Measurements from ENCODE around the gene PFKFB4.

PFKFB4 gene

DNA sequence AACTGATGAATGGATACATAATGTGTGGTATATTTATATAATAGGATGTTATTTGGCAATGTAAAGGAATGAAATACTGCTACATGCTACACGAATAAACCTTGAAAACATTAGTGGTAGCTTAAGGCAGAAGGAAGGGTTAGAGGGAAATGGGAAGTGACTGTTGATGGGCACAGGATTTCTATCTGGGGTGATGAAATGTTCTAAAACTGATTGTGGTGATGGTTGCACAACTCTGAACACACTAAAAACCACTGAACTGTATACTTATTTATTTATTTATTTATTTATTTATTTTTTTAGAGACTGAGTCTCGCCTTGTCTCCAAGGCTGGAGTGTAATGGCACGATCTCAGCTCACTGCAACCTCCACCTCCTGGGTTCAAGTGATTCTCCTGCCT is 27.8 kb downstream of the PFKFB4 start:
- DNase-seq = no peak

DNA sequence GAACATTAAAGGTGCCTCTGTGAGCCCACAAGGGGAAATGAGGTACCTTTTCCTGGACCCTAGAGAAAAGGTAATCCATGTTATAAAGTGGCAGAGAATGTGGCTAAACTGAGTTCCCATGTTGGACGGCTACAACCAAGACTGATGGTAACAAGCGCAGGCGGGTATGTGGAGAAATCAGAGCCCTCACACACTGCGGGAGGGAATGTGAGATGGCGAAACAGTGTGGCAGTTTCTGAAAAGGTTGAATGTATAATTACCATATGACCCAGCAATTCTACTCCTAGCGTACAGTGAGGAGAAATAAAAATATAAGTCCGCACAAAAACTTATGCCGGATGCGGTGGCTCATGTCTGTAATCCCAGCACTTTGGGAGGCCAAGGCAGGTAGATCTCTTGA is 28.6 kb downstream of the PFKFB4 start:
- no peak for DNase-seq

GRCh38 chr3:48524970-48525369 is 31.6 kb downstream of the PFKFB4 start:
- no peak for DNase-seq

DNA sequence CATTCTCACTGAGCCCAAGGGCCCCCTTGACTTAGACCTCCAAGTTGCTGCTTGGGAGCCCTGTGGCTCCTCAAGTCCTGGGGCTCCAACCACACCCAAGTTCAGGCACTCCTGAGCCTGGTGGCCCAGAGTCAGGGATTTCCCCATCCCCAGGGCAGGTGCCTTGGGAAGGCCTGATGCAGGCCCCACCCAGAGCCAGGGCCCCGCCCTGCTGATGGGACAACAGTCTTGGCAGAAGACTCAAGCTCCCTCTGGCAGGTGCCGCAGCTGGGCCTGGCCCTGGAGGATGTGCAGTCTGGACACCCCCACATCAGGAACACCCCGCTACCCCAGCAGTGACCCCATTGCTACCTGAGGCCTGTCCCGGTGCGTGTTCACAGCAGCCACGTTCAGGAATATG is 35.0 kb downstream of the PFKFB4 start:
- DNase-seq = no peak

DNA sequence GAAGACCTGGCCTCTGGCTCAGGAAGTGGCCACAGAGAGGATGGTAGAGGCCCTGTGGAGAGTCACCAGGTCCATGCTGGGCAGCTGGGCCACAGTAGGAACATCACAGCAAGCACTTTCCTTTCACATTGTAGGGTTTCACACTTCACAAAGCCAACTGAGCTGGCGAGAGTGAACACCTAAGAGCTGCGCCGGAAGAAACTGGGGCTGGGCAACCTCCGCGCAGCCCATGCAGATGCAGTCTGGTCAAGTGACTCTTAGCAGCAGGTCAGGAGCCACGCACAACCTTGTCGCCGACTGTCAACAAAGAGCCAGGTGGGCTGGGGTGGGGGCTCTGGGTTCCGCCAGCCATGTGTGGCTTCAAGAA is 37.3 kb downstream of the PFKFB4 start:
- no peak for DNase-seq

DNA sequence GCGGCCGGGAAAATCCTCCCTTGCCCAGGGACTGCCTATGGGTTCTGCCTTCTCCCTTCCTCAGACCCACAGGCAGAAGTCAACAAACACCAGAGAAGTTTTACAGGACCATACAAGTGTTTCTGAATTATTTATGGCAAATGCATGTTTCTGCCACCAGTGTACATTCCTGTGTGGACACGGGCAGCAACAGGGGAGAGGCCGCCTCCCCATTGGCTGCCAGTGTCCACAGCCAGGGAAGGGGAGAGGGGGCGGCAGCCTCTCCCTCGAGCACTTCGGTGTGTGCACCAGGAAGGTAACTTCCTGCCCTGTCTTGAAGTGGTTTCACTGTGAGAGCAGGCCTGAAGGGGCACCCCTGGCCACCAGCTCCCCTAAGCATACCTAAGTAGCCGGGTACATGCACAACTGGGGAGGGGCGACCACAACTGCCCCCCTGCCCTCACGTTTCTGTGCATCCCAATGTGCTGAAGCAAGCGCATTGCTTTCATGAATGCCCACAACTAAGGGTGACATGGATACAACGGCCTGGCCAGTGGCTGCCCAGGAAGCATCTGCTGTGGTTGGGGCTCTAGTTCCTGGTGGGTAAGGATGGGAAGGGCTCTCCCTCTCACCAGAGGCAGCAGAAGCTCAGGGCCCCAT is 37.8 kb downstream of the PFKFB4 start:
- no peak for DNase-seq

DNA sequence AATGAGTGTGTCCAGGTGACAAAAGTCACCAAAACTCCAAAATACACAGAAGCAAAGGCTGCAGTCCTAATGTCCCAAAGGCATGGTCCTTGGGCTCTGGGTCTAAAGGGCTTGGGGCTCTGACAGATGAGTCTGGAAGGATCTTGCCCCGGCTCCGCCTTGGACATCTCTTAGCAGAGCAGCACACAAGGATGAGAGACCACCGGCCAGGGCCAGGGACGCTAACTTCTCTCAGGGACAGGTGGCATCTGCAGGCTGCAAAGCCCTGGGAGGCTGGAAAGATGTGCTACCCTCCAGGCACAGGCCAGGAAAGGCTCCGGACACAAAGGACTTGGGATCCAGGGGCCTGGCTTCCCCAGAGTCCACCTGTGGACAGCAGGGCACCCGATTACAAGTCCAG is 38.5 kb downstream of the PFKFB4 start:
- no peak for DNase-seq

DNA sequence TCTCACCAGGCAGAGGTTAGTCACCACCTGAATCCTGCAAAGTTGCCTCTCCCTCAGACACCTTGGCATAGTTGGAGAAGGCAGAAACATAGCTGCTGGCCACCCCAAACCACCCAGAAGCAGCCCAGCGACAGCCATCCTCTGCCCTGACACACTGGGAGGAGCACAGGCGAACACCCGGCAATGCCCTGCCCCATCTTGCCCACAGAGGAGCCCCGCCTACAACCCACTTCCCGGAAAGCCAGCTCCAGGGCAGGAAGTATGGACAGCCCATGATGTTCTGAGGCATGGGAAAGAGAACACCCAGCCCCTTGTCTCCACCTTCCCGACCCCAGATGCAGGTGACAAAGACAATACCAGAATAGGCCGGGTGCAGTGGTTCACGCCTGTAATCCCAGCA is 40.0 kb downstream of the PFKFB4 start:
- no peak for DNase-seq

GRCh38 chr3:48514431-48515227 is 42.0 kb downstream of the PFKFB4 start:
- peak; percentile 52 for DNase-seq

DNA sequence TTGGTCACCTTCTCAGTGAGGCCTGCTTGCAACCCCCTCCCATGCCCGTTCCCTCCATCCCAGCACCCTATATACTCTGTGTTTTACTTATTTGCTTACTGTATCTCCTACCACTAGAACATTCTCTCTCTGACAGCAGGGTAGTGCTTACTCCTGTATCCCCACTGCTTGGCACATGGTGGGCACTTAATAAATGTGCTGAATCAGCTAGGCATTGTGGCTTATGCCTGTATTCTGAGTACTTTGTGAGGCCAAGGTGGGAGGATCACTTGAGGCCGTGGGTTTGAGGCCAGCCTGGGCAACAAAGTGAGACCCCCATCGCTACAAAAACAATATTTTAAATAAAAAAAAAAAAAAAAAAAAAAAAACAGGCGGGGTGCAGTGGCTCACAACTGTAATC is 45.1 kb downstream of the PFKFB4 start:
- no peak for DNase-seq

- peak; percentile 70 for DNase-seq
These were observed 49.1 kb downstream of the PFKFB4 start for GRCh38 chr3:48507256-48508061.

DNA sequence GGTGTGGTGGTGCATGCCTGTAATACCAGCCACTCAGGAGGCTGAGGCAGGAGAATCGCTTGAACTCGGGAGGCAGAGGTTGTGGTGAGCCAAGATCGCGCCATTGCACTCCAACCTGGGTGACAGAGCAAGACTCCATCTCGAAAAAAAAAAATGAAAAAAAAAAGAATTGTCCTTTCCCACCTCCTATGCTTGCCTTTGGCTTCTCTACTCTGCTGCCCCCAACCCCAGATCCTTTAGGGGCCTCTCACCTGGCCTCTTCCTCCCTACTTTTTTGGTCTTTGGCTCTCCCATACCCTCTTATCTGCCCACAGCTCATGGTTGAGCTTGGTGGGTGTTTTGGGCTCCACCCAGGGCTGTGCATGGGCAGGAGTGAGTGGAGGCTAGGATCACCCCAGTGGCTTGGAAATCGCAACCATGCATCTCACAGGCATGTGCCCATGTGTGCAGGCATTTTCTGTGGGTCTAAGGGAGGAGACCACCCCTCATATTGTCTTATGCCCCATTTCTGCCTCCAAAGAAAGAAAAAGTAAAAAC is 50.6 kb downstream of the PFKFB4 start:
- no peak for DNase-seq

DNA sequence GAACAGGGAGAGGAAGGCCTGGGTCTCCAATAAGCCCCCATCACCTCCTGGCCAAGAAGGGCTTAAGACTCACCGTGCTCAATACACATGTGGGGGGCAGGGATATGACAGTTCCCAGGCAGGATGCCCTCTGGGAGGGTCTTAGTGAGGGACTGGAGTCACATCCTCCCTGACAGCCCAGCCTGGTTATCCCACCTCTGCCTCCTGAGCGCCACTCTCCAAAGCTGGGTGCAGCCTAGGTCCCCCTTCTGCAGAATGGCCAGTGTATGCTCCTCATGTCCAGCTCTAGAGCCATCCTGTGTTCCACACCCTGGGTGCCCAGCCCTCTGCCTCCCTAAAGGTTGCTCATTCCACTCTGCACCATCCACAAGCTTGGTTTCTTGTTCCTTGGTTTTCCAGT is 51.5 kb downstream of the PFKFB4 start:
- DNase-seq = no peak

GRCh38 chr3:48504051-48504946 is 52.3 kb downstream of the PFKFB4 start, which contains the start of gene SHISA5:
Gene SHISA5, minus strand, starts transcription at chr3:48504174. Its CDS starts 80 bp downstream, at chr3:48504094.
- DNase-seq = peak; percentile 44

GRCh38 chr3:48503401-48504050 is 53.1 kb downstream of the PFKFB4 start:
- no peak for DNase-seq

DNA sequence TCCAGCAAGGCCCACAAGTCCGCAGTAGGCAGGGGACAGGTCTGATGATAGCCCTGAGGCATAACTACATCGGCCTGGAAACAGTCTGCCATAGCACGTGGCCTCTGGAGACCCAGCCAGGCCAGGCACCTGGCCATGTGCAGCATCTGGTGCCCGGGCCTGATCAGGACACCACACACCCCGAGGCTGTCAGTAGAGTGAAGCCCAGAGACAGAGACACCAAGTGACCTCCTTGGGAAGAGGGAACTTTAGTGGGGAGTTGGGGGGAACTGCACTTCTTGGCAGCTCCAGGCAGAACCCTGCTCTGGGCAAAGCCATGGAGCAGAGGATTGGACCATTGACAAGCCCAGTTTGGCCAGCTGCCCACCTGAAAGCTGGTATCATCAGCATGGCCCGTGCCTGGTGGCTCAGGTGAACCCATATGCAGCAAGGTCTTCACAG is 53.9 kb downstream of the PFKFB4 start:
- no peak for DNase-seq

DNA sequence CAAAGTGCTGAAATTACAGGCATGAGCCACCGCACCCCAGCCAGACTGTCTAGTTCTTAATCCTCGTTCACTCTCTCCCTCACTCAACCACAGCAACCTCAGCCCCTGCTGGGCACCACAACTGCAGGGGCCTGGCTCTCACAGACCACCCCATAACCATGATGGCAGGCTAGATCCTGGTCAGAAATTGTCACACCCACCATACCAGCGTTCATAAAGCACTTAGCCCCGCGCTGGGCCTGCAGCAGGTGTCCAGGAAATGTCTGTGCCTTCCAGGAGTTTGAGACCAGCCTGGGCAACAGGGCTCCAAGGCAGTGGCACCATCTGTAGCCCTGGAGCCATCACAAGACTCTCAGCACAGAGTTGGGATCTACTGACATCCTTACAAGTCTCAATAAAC is 54.5 kb downstream of the PFKFB4 start:
- DNase-seq = no peak

- DNase-seq = no peak
These were observed 55.4 kb downstream of the PFKFB4 start for GRCh38 chr3:48501196-48501595.

DNA sequence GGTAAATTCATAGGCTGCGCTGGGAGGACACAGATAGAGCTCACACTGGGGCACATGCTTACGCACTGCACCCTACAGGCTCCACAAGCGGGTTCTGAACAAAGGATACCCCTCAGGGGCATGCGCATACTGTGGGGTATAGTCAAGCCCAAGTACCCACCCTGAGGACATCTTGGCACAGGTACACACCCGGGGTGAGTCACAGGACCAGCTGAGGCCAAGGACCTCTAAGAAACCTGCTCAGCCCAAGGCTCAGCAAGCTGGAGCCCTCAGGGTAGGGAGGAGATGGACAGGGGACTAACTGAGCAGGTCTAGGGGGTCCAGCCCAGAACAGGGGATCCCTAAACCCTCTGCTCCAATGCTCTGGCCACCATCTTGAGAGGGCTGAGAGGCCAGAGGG is 55.9 kb downstream of the PFKFB4 start:
- DNase-seq = no peak

DNA sequence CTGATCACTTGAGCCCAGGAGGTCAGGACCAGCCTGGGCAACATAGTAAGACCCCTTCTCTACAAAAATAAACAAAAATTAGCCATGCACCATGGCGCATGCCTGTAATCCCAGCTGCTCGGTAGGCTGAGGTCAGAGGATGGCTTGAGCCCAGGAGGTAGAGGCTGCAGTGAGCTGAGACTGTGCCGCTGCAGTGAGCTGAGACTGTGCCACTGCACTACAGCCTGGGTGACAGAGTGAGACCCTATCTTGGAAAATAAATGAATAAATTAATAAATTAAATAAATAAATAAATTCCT is 63.5 kb downstream of the PFKFB4 start:
- DNase-seq = no peak

- no peak for DNase-seq
These were observed 64.0 kb downstream of the PFKFB4 start for GRCh38 chr3:48492461-48493202.

Measured in central memory CD4-positive, alpha-beta T cell (primary cell).